ENCODE results near the gene CTIF. TPM values are rescaled to one million over a fixed set of nuclear protein-coding genes. Genes with fewer than 3 reads are reported as not detected.

The CTIF gene
- total RNA-seq, 2 experiments from 2014 or later = 3.6 to 4.1 TPM

- no peaks in the 10 kb centered on the region for H3K4me1 Mint-ChIP-seq (ENCODE audit: low read depth)
- no peaks in the 10 kb centered on the region for H3K27me3 Mint-ChIP-seq (ENCODE audit: low read depth)
- CTCF ChIA-PET = interaction anchor here (0.6 kb wide), 1 partner anchor 124 kb away, joined by 3 read pairs; no protein-coding TSS in a partner anchor
- intact Hi-C loops (cut with micrococcal nuclease) = no loop called here
- H3K9me3 Mint-ChIP-seq = no peaks in the 10 kb centered on the region
- no peak for DNase-seq
- no peak overlapping the region for H3K27ac Mint-ChIP-seq
- H3K4me3 Mint-ChIP-seq = no peak overlapping the region
- H3K36me3 Mint-ChIP-seq (ENCODE audit: low read depth) = no peaks in the 10 kb centered on the region
Observed at GRCh38 chr18:48892146-48892855, 353.5 kb downstream of the CTIF start.

GRCh38 chr18:48893061-48893607 lies 354.3 kb downstream of the CTIF start:
- CTCF ChIA-PET = no interaction called here
- no peaks in the 10 kb centered on the region for H3K27me3 Mint-ChIP-seq (ENCODE audit: low read depth)
- H3K4me3 Mint-ChIP-seq = no peak overlapping the region
- DNase-seq = no peak
- no peaks in the 10 kb centered on the region for H3K4me1 Mint-ChIP-seq (ENCODE audit: low read depth)
- no peak overlapping the region for H3K27ac Mint-ChIP-seq
- H3K9me3 Mint-ChIP-seq = no peaks in the 10 kb centered on the region
- no peaks in the 10 kb centered on the region for H3K36me3 Mint-ChIP-seq (ENCODE audit: low read depth)
- intact Hi-C loops (cut with micrococcal nuclease) = no loop called here

GRCh38 chr18:48893608-48894600 lies 355.1 kb downstream of the CTIF start:
- Mint-ChIP-seq H3K27me3 (ENCODE audit: low read depth) (no peaks in the 10 kb centered on the region), H3K4me3 (no peak overlapping the region)

GRCh38 chr18:48894799-48895346 lies 356.0 kb downstream of the CTIF start:
- H3K9me3 Mint-ChIP-seq = peaks cover 2% of the 10 kb centered on the region
- H3K4me3 Mint-ChIP-seq = no peak overlapping the region
- no peak for DNase-seq
- H3K27me3 Mint-ChIP-seq (ENCODE audit: low read depth) = no peaks in the 10 kb centered on the region
- no peak overlapping the region for H3K27ac Mint-ChIP-seq
- CTCF ChIA-PET = no interaction called here
- peaks cover 2% of the 10 kb centered on the region for H3K4me1 Mint-ChIP-seq (ENCODE audit: low read depth)
- intact Hi-C loops (cut with micrococcal nuclease) = no loop called here
- no peaks in the 10 kb centered on the region for H3K36me3 Mint-ChIP-seq (ENCODE audit: low read depth)

More at GRCh38 chr18:48893608-48894600, 355.1 kb downstream of the CTIF start:
- Mint-ChIP-seq H3K9me3 (peaks cover 2% of the 10 kb centered on the region), H3K36me3 (ENCODE audit: low read depth) (no peaks in the 10 kb centered on the region), H3K27ac (no peak overlapping the region), H3K4me1 (ENCODE audit: low read depth) (no peaks in the 10 kb centered on the region)
- DNase-seq = no peak
- CTCF ChIA-PET = no interaction called here
- intact Hi-C loops (cut with micrococcal nuclease) = no loop called here

GRCh38 chr18:48896326-48896874 lies 357.6 kb downstream of the CTIF start:
- Mint-ChIP-seq H3K27ac (no peak overlapping the region), H3K4me3 (no peak overlapping the region), H3K4me1 (ENCODE audit: low read depth) (peaks cover 4% of the 10 kb centered on the region), H3K27me3 (ENCODE audit: low read depth) (no peaks in the 10 kb centered on the region), H3K36me3 (ENCODE audit: low read depth) (no peaks in the 10 kb centered on the region), H3K9me3 (peaks cover 2% of the 10 kb centered on the region)
- CTCF ChIA-PET = no interaction called here
- intact Hi-C loops (cut with micrococcal nuclease) = no loop called here
- DNase-seq = no peak

- intact Hi-C loops (cut with micrococcal nuclease) = no loop called here
- Mint-ChIP-seq H3K4me1 (ENCODE audit: low read depth) (peaks cover 4% of the 10 kb centered on the region), H3K36me3 (ENCODE audit: low read depth) (no peaks in the 10 kb centered on the region), H3K27me3 (ENCODE audit: low read depth) (no peaks in the 10 kb centered on the region), H3K9me3 (peaks cover 2% of the 10 kb centered on the region), H3K4me3 (no peak overlapping the region), H3K27ac (no peak overlapping the region)
- no peak for DNase-seq
- CTCF ChIA-PET = no interaction called here
Observed at GRCh38 chr18:48896875-48897511, 358.2 kb downstream of the CTIF start.

- H3K9me3 Mint-ChIP-seq = peaks cover 2% of the 10 kb centered on the region
- DNase-seq = no peak
- no peaks in the 10 kb centered on the region for H3K36me3 Mint-ChIP-seq (ENCODE audit: low read depth)
- CTCF ChIA-PET = no interaction called here
- intact Hi-C loops (cut with micrococcal nuclease) = no loop called here
- H3K27ac Mint-ChIP-seq = no peak overlapping the region
- peaks cover 4% of the 10 kb centered on the region for H3K4me1 Mint-ChIP-seq (ENCODE audit: low read depth)
- no peaks in the 10 kb centered on the region for H3K27me3 Mint-ChIP-seq (ENCODE audit: low read depth)
- H3K4me3 Mint-ChIP-seq = no peak overlapping the region
Observed at GRCh38 chr18:48897531-48897930, 358.7 kb downstream of the CTIF start.

GRCh38 chr18:48898521-48898920 lies 359.7 kb downstream of the CTIF start:
- H3K27ac Mint-ChIP-seq = no peak overlapping the region
- intact Hi-C loops (cut with micrococcal nuclease) = no loop called here
- H3K4me3 Mint-ChIP-seq = no peak overlapping the region
- peaks cover 2% of the 10 kb centered on the region for H3K9me3 Mint-ChIP-seq
- CTCF ChIA-PET = no interaction called here
- H3K4me1 Mint-ChIP-seq (ENCODE audit: low read depth) = peaks cover 4% of the 10 kb centered on the region
- H3K27me3 Mint-ChIP-seq (ENCODE audit: low read depth) = no peaks in the 10 kb centered on the region
- no peak for DNase-seq
- H3K36me3 Mint-ChIP-seq (ENCODE audit: low read depth) = no peaks in the 10 kb centered on the region

GRCh38 chr18:48899558-48900174 lies 360.8 kb downstream of the CTIF start:
- Mint-ChIP-seq H3K4me3 (no peak overlapping the region), H3K27ac (no peak overlapping the region), H3K4me1 (ENCODE audit: low read depth) (peaks cover 4% of the 10 kb centered on the region), H3K27me3 (ENCODE audit: low read depth) (no peaks in the 10 kb centered on the region), H3K36me3 (ENCODE audit: low read depth) (peaks cover 3% of the 10 kb centered on the region), H3K9me3 (peaks cover 8% of the 10 kb centered on the region)
- CTCF ChIA-PET = interaction anchor here (0.7 kb wide), 1 partner anchor 71 kb away, joined by 6 read pairs; no protein-coding TSS in a partner anchor
- no peak for DNase-seq
- intact Hi-C loops (cut with micrococcal nuclease) = no loop called here

GRCh38 chr18:48900469-48900868 lies 361.6 kb downstream of the CTIF start:
- CTCF ChIA-PET = no interaction called here
- Mint-ChIP-seq H3K36me3 (ENCODE audit: low read depth) (peaks cover 3% of the 10 kb centered on the region), H3K9me3 (peaks cover 14% of the 10 kb centered on the region)

GRCh38 chr18:48901145-48902022 lies 362.6 kb downstream of the CTIF start:
- H3K4me1 Mint-ChIP-seq (ENCODE audit: low read depth) = peaks cover 4% of the 10 kb centered on the region
- no peak overlapping the region for H3K27ac Mint-ChIP-seq
- intact Hi-C loops (cut with micrococcal nuclease) = no loop called here
- peaks cover 15% of the 10 kb centered on the region for H3K9me3 Mint-ChIP-seq
- CTCF ChIA-PET = interaction anchor here (0.8 kb wide), 1 partner anchor 124 kb away, joined by 3 read pairs; no protein-coding TSS in a partner anchor
- DNase-seq = no peak
- no peak overlapping the region for H3K4me3 Mint-ChIP-seq
- H3K36me3 Mint-ChIP-seq (ENCODE audit: low read depth) = peaks cover 3% of the 10 kb centered on the region
- H3K27me3 Mint-ChIP-seq (ENCODE audit: low read depth) = no peaks in the 10 kb centered on the region

More at GRCh38 chr18:48900469-48900868, 361.6 kb downstream of the CTIF start:
- intact Hi-C loops (cut with micrococcal nuclease) = no loop called here
- DNase-seq = no peak
- H3K4me3 Mint-ChIP-seq = no peak overlapping the region
- H3K27ac Mint-ChIP-seq = no peak overlapping the region
- peaks cover 4% of the 10 kb centered on the region for H3K4me1 Mint-ChIP-seq (ENCODE audit: low read depth)
- H3K27me3 Mint-ChIP-seq (ENCODE audit: low read depth) = no peaks in the 10 kb centered on the region
